ENCODE data around the gene ARID3B.
"Not testable (repeated sequence)": the region's sequence is repeated elsewhere in the genome, so short reads cannot be mapped to it uniquely, and the experiment has no call there.

Gene ARID3B

DNA sequence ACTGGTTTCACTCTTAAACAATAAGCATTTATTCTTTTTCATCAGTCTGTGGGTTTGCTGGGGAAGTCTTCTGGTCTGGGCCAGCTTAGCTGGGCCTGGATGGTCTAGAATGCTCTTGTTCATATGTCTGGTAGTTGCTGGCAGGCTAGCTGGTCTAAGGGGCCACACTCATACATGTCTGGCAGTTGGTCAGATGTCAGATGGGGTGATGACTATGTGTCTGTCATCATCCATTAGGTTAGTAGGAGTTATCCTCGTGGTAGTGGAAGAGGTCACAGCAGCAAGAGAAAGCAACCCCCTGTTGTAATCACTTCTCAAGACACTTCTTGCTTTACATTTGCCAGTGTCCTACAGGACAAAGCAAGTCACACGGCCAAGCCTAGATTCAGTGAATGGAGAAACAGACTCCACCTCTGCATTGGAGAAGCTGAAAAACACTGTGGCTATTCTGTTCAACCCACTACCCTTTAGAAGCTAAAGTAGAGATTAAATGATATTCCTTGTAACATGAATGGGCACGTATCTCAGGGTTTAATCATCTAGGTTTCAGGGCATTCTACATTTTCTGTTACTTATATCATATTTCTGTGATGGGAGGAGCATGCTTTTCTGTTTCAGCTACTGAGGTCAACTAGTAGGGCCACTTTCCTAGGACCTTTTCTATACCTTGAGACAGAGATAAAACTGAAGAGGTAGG, 5.5 kb upstream of the ARID3B start:
- DNase-seq = no peak

DNA sequence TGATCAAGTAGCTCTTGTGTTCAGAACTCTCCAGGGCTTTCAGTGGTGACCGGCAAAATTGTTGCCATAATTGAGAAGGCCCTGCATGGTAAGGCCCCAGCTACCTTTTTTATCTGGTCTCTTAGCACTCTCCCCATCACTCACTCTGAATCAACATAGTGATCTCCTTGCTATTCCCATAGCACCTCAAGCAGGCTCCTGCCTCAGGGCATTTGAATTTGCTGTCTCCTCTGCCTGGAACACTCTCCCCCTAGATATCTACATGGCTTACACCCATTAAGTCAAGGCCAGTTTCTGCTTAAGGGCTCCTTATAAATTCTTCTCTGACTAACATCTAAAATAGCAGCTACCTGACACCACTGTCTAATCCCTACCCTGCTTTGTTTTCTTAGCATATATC, 3.3 kb upstream of the ARID3B start:
- DNase-seq = no peak

DNA sequence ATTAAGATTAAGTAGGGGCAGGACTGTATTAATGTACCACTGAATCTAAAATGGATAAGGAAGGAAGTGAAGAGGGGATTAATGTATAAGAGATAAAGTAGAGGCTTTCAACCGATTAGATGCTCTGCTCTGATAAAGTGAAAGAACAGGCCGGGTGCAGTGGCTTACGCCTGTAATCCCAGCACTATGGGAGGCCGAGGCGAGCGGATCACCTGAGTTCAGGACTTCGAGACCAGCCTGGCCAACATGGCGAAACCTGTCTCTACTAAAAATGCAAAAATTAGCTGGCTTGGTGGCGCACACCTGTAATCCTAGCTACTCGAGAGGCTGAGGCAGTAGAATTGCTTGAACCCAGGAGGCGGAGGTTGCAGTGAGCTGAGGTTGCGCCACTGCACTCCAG, 1.5 kb upstream of the ARID3B start:
- not testable (repeated sequence) for DNase-seq

DNA sequence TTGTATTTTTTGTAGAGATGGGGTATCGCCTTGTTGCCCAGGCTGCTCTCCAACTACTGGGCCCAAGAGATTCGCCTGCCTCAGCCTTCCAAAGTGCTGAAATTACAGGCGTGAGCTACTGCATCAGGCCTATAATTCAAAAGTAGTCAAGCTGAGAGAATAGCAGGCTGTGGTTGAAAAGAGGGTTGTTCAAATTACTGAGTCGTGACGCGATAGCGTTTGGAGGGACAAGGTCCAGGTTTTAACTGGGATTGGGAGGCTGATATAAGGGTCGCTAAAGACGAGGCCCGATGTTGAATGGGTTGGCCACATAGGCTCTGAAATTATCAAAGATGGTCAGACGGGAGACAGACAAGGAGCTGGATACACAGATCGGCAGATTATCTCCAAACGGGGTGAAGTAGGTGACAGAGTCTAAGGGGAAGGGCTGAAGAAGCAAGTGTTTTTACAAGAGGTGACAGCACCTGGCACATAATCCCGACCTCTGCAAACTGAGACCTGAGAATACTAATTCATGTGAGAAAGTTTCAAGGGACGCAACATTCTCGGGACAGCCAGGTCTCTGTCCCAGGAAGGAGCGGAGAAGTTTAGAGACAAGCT, 759 bp upstream of the ARID3B start:
- no peak for DNase-seq

DNA sequence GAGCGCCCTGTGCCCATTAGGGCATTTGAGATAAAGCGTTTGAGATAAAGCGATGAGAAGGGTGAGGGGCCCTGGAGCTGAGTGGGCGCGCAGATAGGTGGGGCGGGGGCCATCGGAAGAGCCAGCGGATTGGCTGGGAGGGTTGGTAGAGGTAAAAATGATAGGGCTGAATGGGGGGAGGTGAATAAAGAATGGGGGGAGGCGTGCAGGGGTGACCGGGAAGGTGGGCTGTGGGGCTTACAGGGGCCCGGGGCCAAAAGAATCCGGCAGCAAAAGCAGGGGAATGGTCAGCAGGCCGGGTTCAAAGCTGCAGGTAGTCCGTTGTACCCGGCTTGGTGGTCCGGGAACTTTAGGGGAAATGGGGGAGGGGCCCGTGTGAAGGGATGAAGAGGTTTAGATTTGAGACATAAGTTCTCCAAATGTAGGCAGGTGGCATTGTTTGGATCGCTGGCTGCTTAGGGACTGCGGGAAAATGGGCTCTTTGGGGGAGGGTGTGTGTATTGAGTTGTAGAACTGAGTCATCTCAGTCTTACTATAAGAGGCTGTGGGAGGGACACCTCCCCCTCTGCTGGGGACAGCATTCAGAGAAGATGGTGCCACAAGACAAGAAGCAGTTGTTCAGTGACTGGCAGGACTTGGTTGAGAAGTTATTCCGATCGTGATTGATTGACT, 610 bp downstream of the ARID3B start:
- no peak for DNase-seq

DNA sequence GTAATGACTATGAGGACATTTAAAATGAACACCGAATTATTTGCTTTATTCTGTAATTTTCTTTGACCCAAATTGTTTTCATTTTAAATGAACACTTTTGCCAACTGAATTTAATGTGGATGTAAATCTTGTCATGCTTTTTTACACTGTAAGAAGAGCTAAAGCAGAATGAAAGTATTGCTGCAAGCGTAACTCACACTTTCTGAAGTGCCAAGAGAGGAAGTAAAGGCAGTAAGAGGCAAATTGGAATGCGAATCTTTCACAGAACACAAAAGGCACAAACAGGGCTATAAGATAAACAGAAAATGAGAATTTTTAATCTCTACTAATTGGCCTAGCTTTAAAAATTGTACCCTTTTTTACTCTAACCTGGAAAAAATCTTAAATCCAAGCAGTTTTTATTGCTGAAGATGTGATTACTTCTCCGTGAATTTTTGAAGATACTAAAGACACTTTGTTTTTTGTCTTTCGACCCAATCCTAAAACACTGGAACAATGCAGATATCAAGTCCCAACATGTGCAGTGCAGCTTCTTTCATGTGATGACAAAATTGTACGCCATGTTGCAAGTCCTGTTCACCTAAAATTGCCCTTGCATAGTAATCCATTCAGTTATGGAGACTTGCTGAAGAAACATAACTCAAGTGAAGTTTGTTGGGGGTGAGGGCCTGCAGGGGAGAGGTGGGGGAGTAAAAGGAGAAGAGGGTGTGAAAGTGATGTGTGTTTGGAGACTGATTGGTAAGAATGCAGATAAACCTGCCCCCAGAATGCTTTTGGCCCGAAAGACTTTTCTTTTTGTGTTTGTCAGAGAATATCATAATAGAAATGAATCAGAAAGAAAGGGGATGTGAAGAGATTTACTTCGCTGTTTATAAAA, 1.4 kb downstream of the ARID3B start:
- no peak for DNase-seq

DNA sequence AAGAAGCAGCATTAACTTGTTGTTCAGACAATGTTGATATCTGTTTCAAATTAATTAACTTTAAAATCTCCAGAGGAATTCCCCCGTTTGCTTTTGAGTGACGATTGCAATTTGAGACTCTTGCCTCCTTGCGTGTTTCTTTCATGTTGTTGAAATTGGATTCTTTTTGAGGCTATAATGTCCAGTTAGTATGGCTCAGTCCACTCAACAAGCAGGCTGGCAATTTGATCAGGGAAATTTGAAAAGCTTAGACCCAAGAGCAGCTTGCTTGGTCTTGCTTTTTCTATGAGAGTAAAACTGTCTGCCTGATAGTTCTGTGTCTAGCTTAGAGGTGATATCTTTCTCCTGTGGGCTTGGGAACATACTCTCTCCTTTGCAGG, 2.0 kb downstream of the ARID3B start:
- DNase-seq = no peak

DNA sequence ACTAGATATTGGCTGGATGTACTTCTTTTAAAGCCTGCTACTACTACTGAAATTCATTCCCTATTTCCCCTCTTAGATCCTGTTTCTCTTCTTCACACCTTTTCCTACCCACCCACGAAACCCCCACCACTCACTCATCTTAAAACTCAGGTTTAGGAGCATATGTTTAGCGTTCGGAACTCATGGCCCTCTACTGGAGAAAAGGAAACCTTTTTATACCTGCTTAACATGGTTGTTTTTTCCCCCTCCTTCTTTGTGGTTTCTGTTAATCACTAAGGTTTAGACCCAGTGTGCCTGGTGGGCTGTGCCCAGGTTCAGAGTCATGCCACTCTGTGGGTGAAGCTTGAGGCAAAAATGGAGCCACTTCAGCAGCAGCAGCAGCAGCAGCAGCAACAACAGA, 2.6 kb downstream of the ARID3B start:
- no peak for DNase-seq

DNA sequence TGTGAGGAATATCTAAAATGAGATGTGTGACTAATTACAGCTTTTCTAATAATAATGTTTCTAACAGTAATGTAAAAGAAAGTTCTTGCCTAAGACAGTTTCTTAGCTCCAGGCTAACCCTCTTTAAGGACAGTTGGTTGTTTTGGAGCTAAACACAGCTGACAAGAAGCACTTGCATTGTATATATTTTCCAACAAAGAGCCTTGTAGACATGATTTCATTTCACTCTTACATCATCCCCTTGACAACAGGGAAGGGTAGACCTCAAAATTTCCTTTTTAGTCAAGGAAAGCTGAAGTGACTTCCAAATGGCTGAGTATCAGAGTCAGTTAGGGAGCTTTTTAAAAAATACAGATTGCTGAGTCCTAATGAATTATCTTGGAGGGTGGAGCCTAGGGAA, 4.1 kb downstream of the ARID3B start:
- DNase-seq = no peak

DNA sequence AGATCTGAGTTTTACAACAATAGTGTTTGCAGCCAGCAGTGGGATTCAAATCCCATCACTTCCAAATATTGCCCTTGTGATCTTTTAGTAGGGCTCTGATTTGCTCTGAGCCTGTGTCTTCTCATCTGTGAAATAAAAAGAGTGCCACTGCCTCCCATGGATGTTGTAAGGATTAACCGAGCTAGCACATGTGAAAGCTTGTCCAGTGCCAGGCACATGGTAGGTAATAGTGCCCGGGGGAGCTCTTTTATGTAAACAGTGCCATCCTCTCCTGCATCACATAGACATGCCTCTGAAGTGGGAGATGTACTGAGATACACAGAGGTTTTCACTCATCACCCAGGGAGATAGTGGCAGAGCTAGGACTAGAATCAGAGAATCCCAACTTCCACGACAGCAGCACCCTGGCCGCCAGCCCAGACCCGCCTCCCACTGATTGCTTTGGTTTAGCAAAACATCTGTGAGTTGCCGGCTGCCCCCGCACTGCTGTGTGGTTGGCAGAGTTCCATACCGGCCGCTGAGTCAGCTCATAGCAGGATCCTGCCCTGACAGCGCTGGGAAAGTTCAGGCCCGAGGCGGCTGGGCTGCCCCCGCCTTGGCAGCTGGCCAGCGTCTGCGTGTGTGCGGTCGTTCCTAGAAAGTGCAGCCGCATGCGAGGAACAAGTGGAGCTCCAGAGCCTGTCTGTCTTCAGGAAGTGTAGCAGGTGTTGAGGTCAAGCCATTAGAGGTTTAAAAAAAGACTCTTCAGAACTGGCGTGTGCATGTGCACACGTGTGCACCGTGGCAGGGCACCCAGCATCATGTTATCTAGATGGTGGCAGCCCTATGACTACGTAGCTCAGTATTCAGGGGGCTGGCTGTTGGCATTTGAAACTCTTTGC, 5.0 kb downstream of the ARID3B start:
- DNase-seq = peak; percentile 65

DNA sequence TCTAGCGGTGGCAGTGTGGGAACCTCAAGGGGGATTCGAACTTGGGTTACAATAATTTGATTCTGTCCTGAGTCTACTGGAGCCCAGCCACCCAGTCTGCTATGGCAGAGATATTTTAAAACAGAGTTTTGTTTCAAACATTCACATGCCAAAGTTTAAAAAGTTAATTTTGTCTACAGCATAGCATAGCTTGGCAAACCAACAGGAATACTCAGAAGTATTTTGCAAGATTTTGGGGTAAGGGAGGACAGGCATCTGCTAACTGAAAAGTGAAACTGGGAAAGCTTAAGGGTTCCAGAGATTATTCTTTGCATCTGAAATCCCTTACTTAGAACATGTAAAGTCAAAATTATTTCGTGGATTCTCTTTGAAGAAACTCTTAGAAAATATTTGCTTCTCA, 6.6 kb downstream of the ARID3B start:
- DNase-seq = no peak

DNA sequence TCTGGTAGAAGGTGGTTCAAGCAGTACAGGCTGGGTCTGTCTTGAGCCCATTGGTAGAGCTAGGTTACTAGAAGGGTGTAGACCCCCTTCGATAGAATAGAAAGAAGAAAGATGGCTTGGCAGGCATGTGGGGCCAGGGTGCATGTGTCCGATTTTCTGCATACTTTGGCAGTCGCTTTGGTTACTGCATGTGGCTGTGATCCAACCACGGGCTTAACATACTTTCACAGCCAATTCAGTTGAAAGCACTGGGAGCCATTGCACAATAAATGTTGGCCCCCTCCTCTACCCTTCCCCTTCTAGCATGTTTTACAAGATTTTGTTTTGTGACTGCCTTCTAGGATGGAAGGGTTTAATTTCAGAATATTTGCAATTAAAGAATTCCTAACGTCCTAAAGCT, 7.2 kb downstream of the ARID3B start:
- no peak for DNase-seq

DNA sequence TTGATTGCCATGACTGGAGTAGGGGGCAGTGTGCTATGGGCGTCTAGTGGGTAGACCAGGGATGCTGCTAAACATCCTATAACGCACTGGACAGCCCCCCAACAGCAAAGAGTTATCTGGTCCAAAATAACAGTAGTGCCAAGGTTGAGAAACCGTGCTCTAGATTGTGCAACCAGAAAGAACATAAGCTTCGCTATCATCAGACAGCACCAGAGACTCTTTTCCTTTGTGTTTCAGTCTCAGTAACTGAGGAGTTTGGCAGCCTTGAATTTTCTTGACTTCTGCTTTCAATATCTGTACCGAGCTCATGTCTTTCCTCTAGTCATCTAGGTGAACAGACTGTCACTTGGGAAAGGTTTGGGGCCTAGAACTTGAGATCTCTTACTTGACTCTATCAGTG, 8.8 kb downstream of the ARID3B start:
- no peak for DNase-seq

DNA sequence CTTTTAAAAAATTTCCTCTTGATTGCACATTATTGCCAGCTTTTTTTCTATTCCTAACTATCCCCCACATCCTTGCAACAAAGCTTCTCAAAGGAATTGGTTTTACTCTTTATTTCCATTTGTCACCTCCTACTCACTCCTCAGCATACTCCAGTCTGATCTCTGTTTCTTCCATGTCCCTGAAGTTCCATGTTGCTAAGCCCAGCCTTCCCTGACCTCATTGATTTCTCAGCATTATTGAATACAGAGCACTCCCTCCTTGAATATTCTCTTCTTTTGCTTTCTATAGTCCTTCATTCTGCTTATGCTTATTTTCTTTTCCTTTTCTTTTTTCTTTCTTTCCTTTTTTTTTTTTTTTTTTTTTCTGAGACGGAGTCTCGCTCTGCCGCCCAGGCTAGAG, 10.7 kb downstream of the ARID3B start:
- no peak for DNase-seq

DNA sequence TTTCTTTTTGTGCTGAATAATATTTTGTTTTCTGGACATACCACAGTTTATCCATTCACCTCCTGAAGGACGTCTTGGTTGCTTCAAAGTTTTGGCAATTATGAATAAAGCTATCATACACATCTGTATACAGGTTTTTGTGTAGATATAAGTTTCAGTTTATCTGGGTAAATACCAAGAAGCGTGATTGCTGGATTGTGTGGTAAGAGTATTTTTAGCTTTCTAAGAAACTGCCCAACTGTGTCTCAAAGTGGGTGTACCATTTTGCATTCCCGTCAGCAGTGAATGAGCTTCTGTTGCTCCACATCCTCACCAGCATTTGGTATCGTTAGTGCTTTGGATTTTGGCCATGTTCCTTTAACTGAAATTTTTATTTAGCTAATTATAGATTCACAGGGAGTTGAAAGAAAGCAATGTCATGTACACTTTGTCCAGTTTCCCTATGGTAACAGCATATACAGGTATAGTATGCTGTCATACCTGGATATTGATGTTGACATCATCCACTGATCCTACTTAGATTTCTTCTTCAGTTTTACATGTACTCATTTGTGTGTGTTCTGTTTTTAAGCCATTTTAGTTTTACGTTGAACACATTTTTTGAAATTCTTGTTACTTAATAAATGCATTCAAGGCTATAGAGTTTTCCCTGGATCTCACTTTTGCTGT, 11.9 kb downstream of the ARID3B start:
- no peak for DNase-seq

DNA sequence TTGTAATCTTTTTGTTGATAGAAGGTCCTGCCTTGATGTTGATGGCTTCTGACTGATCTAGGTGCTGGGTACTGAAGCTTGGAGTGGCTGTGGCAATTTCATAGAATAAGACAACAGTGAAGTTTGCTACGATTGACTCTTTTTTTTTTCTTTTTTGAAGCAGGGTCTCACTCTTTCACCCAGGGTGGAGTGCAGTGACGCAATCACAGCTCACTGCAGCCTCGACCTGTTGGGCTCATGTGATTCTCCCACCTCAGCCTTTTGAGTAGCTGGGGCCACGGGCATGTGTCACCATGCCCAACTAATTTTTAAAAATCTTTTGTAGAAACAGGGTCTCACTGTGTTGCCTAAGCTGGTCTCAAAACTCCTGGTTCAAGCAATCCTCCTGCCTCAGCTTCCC, 14.2 kb downstream of the ARID3B start:
- no peak for DNase-seq

DNA sequence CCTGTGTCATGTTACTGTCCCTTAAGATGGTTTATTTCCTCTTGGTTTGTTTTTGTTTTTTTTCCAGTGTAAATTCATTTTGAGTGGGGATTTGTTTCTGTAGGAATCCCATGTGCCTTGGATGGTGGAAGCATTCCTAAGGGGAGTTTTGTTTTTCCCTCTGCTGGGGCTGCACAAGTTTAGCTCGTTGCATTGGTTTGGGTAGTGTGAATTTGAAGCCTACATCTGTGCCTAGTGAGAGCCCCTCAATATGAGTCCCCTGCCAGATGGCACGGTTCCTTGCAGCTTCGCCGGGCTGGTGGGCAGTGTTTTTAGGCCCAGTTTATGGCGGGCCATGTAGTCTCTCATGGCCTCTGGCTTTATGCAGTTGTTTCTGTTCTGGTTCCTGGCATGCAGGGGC, 17.7 kb downstream of the ARID3B start:
- no peak for DNase-seq

DNA sequence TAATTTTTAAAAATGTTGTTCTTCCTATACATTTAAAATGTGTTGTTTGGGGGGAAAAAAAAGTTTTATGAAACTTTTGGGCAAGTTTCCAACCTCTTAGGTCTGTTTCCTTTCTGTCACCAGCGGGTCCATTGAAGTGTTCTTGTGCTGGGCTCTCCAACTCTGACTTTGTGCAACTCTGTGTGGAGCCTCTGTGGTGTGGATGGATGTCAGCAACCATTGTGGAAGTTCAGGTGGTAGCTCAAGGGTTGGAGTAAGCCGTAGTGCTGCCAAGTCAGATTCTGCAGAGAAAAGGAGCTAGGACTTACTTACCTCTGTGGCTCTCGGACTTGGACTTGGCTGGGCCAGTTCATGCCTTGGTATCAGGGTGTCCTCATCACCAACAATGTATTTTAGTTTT, 22.4 kb downstream of the ARID3B start:
- no peak for DNase-seq

DNA sequence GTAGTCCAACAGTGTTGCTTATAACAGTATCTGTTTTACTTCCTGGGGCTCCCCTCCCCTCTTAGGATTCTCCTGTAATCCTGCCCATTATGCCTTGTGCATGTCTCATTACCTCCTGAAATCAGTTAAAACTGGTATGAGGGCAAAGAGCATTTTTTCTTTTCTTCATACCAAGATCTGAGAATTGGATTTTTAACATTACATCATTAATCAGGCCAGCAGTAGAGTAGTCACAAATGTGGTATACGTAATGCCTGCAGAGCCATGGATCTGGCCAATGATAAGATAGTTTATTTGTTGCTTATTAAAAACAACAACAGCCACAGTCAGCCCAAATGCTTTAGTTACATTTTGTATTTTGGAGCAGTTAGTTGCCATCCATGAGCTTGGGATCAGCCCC, 23.2 kb downstream of the ARID3B start:
- DNase-seq = no peak

DNA sequence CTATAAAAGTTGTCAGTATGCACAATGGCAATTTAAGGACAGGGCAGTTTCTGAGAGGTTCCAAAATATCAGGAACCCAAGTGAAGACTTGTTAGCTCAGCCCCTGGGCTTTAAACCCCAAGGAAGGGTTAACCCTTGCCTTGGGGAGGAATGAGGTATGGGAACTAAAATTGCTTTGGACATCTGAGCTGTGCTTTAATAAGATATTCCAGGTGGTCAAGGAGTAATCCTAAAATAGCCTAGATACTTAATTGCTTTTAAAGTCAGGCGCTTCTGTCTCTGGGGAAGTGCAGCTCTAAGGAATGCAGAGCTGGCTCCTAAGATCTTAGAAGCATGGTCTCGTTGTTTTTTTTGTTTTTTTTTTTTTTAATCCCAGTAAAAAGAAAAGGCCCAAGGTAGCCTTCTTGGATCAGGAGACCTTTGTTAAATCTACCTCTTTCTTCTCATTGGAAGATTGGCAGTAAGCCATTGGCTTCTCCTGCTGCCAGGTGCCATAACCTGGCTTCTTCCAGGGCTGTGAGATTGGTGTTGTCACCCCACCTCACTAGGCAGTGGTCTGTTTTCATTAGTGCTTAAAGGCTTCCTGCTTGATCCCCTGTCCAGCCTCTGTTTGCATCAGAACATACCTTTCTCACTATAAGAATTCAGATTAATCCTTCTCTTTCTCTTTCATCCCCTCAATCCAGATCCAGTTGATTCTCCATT, 24.5 kb downstream of the ARID3B start:
- DNase-seq = no peak

DNA sequence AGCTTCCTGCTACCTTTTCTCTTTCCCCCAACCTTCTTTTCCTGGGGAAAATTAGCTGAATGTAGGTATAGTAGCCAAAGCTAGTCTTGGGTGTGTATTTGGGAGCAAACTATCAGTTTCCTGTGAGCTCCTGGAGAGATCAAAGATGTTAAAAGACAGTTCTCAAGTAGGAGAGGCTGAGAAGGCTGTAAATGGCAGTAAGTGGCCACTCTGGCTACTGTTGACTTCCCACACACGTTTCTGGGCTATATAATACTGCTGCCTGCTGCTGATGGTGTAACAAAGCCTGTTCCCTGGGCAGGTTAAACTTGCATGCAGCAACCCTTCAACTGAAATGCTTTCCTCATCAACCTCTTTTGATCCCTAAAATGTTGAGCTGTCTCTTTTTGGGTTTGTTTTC, 27.6 kb downstream of the ARID3B start:
- no peak for DNase-seq

DNA sequence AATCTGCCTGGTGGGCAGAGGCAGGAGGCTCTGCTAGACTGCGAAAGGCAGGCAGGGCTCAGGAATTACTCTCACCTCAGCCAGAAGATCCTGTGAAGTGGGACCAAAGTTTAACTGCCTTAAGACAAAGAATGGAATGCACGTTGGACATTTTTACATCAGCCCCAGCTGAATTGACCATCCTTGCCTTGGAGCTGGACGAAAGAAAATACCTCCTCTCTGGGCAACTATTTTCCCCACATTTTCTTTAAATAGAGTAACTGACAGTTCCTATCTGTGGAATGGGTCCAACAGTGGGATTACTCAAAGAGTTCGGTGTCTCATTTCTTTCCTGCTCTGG, 28.7 kb downstream of the ARID3B start:
- DNase-seq = no peak
